HG03460 (cell line): ENCODE data around the gene OTOP3.

ENCODE experiments used
- ATAC-seq: cut with Tn5 transposase; IDR thresholded peaks from one replicate; pipeline ENCODE4 v1.9.1; 2021; ENCODE audit not compliant: unreplicated experiment

OTOP3 gene

DNA sequence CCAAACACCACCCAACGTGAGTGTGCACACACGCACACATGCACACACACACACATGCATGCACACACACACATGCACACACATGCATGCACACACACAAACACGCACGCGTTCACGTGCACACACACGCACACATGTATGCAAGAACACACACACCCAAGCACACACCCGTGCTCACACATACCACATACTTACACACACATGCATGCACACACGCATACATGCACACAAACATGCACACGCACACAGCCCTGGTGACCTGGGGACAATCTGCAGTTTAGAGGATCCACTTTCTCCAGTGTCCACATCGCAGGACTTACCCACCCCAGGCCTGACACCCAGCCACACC, 18.9 kb upstream of the OTOP3 start:
- no peak for ATAC-seq

DNA sequence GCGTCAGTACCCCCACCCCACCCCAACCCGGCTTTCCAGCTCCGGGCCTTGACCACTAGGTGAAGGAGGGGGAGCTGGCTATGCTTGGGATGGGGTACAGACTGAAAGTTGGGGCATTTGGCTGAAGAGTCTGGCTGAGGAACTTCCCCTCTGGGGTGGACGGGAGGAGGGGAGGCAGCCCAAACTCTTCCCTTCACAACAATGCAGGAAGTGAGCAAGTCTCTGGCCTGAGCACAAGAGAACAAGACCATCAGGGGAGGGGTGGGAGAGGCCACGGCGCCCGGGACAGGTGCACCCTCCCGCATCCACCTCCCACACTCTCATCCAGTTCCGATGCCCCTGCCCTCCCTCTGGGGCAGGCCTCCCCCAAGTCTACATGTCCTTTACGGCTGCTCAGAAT, 18.3 kb upstream of the OTOP3 start:
- no peak for ATAC-seq

DNA sequence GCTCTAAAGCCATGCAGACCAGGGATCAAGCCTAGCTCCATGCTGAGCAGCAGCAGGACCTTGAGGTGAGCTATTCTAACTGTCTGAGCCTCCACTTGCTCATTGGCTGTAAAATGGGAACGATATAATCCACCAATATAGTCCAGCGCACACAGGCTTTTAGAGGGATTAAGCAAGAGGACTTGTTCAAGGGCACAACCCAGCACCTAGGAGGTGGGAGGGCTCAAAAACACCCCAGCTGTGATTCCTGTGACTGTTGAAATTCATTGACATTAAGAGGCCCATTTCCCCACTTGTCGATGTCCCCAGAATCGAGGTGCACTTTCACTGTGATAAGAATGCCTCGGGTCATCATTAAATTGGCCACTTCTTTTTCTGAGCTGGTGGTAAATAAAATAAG, 16.8 kb upstream of the OTOP3 start:
- no peak for ATAC-seq

DNA sequence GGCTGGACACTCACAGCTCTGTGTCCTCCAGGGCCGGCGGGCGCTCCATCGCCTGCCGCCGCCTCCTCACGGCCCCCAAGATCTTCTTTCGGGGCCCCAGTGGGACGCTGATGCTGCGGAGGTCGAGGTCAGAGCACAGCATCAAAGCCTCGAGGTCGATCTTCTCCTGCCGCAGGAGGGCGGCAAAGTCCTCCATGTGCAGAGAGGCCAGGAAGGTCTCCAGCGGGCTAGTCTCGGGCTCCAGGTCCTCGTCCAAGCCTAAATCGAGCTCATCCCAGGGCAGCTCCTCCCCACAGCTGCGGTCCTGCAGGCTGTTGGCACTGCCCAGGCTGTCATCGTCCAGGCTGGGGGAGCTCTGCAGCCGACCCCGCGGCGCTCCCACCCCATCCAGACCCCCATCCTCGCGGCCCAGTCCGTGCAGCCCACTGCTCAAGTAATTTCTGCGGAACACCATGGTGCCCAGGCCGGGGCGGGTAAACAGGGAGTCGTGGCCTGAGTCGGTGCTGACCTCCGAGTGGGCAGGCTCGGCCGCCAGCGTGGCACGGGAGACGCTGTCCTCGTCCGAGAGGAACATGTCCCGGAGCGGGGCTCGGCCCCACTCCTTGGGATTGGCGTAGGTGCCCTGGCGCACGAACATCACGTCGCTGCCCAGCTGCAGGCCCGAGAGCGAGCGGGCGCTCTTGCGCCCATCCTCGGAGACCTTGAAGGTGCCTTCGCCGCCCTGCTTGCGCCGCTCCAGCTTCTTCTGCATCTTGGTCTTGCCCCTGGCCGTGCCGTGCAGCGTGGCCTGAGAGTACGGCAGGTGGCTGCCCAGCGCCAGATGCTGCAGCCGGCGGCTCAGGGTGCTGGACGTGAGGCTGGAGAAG, 16.0 kb upstream of the OTOP3 start:
- ATAC-seq, result no peak

DNA sequence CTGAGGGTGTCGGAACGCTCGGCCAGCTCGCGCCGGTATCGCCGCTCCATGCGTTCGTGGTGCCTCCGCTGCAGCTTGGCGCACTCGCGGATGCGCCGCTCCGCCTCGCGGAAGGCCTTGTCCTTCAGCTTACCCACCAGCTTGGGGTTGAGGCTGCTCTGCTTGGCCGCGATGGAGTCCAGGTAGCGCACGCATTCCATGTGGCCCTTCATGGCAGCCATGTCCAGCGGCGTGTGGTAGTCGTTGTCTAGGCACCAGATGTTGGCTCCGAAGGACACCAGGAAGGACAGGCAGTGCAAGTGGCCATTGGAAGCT, 15.4 kb upstream of the OTOP3 start:
- ATAC-seq, result no peak

DNA sequence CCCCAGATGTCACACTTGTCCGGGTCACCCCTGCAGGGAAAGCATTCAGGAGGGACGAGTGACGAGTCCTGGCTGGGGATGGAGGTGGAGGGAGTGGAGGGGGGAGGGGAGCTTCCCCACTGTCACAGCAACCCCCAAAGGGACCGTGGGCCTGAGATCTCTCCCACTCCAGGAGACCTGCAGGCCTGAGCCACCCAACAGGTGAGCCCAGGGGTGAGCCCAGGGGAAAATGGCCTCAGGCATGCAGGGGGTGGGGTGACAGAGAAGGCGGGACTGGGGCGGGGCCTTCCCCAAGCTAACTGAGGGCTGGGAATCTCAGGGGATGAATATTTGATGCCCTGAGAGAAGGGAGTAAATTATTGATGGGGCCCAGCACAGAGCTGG, 15.1 kb upstream of the OTOP3 start:
- ATAC-seq, result no peak

DNA sequence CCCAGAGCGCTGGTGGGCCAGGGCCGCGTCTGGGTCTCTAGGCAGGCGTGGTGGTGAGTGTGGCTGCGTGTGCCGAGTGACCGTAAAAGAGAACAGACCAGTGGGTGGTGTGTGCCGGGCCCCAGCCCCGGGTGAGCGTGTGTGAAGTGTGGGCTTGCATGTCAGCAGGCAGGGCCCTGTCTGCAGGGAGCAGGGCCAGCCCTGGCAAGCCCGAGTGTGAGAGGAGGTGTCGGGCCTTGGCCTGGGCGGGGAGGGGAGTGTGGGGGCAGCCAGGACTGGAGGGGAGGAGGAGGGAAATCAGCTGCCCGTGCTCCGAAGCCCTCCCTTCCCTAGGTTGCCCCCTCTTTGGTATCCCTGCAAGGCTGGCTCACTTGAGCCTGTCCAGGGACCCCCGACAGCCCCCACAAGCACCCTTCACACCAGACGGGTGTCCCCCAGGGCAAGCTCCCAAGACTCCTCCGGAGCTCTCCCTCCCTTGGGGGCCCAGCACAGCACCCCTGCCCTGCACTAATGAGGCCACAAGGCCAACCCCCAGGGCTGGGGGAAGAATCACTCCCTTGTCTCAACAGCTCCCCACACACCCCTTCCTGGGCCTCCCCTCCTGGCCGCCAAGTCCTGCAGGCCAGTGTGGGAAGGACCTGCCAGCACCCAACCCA, 14.5 kb upstream of the OTOP3 start:
- no peak for ATAC-seq

DNA sequence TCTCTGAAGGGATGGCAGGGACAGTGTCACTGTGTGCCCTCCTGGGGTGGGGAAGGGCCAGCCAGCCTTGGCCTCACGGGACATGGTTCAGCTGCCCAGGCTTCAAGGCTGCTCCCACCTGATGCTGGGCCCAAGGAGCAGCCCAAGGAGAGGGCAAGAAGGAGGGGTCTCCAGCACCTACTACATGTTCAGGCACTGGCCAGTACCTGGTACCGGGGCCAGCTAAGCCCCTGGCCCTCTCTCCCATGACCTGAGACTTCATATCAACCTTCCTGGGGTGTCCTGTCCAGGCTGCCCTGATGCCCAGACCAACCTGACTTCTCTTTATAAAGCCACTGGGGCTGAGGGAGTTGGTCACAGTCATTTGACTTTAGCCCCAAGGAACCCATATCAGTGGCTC, 13.9 kb upstream of the OTOP3 start:
- ATAC-seq, result no peak

DNA sequence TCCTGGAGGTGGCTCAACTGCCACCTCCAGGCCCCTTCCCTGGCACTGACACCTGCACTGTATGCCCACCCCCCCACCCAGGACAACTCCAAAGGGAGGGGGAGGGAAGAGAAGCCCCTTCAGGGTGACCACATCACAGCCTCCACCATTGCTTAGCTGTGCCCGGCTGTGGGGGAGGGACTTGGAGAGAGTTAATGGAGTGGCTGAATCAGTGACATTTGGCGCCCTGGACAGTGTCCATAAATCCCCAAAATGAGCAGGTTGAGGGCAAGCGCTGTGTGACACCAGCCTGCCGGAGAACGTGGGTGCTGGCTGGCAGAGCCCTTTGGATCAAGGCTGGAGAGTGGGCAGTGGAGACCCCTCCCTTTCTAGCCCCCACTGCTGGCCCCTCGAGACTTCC, 13.5 kb upstream of the OTOP3 start:
- no peak for ATAC-seq

DNA sequence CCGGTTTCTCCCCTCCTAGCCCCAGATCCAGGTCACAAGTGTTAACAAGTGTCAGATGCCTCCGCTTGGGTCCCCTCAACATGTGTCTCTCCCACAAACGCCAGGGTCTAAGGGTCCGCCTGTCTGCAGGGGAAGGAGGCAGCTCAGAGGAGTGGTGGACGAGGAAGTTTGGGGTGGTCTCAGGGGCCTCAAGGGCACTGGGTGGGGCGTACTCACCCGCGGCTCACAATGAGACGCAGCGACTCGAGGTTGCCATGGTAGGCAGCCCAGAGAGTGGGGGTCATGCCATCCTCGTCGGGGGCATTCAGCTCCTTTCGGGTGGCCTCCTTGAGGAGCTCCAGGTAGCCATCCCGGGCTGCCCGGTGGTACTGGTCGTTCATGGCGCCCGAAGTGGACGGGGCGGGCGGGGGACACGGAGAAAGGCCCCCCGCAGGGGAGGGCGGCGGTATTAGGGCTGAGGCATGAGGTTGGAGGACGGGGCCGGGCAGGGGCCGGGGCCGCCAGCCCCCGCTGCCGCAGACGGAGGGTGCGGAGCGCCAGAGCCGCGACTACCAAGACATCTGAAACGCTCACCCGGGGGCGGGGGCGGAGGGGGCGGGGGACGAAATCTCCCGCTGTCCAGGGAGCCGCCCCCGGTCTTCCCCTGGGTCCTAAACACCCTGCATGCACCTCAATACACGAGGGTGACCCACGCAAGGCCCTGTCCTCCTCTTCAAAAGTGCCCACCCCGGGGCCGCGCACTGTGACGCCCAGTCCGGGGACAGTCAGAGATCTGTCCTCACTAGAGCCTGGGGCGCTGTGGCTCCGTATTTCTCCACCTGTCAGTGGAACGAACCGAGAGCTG, 12.8 kb upstream of the OTOP3 start, which contains the start of gene USH1G:
Gene USH1G (minus strand): TSS at position 562 of the 844 bp plus-strand sequence. CDS start 182 bp downstream, at position 380.
- no peak for ATAC-seq

DNA sequence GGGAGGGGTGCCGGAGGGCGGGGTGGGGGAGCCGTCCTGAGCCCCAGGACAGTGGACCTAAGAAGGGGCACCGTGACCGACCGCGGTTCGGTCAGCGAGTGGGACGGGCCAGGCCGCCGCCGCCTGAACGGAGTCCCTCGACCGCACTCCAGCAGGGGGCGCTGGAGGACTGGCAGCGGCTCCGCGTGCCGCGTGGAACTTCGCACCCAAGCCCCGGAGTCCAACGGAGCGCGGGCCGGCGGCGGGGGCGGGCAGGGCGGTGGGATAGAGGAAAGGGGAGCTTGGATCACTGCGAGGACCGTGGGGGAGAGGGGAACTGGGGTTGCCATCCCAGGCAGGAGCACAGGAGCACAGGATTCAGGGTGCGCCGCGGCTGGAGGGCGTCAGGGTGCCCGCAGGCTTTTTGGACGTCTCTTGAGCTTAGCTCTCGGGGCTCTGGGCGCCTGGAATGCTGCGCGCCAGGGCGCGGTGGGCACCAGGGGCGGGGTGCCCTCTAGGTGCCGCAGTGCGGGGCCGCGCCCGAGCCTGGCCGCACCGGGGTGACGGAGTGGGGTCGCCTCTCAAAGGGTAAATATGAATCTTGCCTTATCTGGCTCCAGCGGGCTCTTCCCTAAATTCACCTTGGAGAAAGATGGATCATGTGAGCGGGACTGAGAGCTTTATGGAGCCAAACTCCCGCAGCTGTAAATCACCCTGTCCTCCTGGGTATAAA, 12.0 kb upstream of the OTOP3 start:
- no peak for ATAC-seq

DNA sequence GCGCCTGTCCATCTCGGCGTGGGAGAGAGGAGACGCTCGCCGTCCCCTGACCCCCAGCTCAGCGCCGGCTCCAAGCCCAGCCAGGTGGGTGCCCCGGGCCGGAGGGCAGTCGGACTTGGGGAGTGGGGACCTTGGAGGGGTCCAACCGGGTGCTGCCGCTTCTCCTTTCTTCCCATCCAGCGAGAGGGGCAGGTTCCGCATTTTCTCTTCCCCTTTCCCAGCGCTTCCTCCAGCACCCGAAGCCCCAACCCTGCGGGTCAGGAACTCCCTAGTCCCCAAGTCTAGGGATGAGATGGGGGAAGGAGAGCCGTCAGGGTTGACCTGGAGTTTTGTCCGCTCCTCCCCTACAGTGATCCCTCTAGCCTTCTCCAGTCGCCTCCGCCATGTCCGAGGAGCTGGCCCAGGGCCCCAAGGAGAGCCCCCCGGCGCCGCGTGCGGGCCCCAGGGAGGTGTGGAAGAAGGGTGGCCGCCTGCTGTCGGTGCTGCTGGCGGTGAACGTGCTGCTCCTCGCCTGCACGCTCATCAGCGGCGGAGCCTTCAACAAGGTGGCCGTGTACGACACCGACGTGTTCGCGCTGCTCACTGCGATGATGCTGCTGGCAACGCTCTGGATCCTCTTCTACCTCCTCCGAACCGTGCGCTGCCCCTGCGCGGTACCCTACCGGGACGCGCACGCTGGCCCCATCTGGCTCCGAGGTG, 11.3 kb upstream of the OTOP3 start, which contains the start of gene OTOP2:
Gene OTOP2 (plus strand): TSS at position 24 of the 699 bp plus-strand sequence. CDS start 360 bp downstream, at position 384.
- no peak for ATAC-seq

DNA sequence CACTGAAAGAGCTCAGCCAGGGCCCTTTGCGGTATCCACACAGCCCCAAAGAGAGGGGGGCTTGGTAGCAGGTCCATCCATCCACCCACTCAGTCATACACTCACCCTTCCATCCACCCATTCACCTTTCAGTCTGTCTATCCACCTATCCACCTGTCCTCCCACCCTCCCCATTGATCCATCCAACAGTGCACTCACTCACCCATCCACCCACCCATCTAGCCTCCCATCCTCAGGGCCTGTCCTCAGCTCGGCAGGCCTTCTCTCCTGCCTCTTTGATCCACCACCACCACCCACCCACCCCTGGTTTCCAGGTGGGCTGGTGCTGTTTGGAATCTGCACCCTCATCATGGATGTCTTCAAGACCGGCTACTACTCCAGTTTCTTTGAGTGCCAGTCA, 10.5 kb upstream of the OTOP3 start:
- ATAC-seq, result no peak

DNA sequence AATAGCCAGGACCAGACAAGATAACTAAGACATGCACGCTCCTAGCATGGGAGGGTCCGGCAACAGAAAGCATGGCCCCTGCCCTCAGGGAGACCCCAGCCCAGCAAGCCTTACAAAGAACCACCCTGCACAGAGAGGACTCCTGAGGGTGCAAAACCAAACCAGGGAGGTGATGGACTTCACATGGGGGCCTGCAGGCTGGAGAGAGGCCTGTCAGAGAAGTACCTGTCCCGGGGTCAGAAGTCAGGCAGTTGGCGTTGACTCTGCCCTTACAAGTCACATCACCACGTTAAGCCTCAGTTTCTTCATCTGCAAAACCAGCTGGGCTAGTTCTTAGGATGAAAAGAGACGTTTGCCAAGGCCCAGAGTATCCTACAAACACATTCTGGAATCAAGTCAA, 6.9 kb upstream of the OTOP3 start:
- ATAC-seq, result no peak

DNA sequence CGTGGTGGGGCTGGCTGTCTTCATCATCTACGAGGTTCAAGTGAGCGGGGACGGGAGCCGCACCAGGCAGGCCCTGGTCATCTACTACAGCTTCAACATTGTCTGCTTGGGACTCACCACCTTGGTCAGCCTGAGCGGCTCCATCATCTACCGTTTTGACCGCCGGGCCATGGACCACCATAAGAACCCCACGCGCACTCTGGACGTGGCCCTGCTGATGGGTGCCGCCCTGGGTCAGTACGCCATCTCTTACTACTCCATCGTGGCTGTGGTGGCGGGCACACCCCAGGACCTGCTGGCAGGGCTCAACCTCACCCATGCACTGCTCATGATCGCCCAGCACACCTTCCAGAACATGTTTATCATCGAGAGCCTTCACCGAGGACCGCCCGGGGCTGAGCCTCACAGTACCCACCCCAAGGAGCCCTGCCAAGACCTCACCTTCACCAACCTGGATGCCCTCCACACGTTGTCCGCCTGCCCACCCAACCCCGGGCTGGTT, 5.1 kb upstream of the OTOP3 start:
- ATAC-seq, result no peak

DNA sequence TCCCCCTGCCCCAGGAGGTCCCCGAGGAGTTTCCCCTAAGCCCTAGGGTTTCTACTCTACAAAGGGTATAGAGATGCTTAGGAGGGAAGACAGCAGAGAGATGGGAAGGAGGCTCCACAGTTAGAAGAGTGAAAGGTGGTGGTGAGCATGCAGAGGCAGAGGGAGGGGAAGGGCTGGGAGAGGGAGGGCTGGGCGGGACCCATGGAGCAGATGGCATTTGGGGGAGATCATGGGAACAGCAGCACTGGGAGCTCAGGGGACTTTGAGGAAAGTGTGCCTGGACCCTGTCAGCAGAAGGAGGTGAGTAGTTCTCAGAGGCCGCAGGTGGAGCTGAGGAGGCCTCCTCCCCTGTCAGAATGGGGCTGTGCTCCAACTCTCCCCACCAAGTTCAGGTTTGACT, 650 bp upstream of the OTOP3 start:
- no peak for ATAC-seq

DNA sequence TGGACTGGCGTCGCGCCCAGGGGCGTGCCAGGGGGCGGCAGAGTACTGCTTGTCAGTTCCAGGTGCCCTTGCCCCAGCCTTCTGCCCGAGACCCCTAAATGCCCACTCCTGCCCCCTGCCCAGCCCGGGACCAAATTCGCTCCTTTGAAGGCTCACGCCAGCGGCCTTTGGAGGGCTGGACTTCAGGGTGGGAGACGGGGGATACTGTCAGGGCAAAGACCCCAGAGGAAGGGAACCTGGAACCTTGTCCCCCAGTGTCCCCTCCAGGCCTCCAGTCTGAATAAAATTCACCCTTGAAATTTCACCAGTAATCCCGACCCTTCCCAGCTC, 737 bp downstream of the OTOP3 start:
- ATAC-seq, result no peak

DNA sequence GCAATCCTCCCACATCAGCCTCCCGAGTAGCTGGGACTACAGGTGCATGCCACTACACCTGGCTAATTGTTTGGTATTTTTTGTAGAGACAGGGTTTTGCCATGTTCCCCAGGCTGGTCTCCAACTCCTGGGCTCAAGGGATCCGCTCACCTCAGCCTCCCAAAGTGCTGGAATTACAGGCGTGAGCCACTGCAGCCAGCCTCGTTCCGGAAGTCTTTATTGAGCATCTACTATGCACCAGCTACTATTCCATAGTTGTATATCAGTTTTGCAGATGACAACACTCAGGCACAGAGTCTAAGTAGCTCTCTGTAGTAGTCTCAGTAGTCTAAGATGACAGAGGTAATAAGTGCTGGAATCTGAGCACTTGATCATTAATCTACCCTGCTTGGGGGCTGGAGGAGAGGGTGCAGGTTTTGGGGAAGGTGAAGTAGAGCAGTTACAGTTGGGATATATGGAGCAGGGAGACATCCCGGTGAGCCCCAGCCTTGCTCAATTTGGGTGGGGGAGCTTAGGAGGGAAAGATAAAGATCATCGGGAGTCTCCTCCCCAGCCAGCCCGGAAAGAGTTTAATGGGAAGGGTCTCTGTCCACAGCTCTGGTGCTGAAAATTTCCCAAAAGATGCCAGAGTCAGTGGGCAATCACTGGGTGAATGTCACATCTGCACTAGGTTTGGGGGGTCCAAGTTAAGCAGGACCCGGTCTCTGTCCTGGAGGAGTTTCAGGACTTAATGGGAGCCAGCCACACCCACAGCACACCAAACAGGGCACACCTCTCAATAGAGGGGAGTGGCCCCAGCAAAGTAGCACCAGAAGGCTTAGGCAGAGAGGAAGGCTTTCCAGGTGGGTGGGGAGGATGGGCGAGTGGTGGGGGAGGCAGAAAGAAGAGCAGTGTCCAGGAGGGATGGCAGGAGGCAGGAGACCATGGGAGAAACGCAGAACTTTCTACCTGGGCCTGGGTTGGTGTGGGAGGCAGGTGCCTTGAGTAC, 1.7 kb downstream of the OTOP3 start:
- ATAC-seq, result no peak

DNA sequence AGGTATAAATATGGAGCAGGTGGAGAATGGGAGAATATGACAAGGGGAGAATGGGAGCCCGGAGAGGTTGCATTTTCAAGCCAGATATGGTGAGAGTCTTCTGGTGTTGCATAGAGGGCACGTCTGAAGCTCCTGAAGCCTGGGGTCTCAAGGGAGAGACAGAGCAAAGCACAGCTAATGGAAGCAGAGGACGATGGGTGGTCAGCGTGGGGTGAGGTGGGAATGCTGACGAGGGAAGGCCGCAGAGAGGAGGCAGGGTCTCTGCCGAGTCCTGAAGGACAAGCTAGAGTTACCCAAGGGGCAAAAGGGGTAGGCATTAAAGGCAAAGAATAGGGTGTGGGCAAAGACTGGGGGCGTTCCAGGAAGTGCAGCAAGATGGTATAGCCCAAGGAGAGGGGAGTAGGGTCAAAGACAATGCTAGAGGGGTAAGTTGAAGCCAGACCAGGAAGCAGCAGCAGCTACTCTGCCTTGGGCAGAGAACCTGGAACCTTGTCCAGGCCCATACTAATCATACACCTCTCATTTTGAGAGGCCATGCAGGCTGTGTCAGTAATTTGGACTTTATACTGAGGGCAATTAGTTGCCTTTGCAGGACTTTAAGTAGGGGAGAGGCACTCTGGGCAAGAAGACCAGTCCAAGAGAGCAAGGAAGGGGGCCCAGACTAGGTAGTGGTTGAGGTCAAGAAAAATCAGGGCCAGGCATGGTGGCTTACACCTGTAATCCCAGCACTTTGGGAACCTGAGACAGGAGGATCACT, 2.7 kb downstream of the OTOP3 start:
- ATAC-seq, result no peak
